GM04504 (cell line): ENCODE results near the gene BNIP5.
"Not testable (repeated sequence)": the region's sequence is repeated elsewhere in the genome, so short reads cannot be mapped to it uniquely, and the experiment has no call there.

Source experiments
- DNase-seq: peaks from one replicate; pipeline ENCODE4 v3.0.0-alpha.2; 2012; ENCODE audit warnings: low read depth

Gene BNIP5

GRCh38 chr6:36367743-36368142 is 31.1 kb upstream of the BNIP5 start:
- no peak for DNase-seq

DNA sequence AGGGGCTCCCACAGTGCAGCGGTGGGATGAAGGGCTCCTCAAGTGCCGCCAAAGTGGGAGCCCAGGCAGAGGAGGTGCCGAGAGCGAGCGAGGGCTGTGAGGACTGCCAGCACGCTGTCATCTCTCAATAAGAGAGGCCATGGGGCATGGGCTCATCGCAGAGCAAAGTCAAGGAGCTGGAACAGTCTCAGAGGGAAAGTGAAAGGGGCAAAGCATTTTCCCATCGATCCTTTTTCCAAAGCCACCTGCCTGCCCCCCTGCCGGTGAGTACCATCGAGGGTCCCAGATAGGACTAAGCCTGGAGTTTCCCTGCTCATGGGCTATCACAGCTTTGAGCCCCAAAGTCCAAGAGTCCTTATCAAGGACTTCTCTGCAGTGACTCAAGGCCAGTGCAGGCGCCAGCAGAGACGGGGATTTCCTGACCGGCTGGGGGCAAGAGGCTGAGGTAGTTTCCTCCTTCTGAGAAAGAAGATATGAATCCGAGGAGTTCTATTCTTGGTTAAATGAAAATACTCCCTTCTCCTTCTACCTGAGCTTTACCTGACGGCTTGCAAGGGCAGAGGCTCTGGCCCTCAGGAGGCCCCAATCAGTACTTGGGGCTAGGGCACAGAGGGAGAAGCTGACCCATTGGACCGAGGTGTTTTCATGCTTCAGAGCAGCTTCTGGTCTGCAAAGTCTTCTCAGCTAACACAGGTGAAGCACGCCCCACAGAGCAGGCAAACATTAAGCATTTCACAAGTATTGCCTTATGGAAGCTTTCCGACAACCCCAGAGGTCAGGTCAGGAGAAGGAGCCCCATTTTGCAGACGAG is 28.2 kb upstream of the BNIP5 start:
- DNase-seq = no peak

- DNase-seq = not testable (repeated sequence)
These were observed 27.5 kb upstream of the BNIP5 start for GRCh38 chr6:36364061-36364635.

DNA sequence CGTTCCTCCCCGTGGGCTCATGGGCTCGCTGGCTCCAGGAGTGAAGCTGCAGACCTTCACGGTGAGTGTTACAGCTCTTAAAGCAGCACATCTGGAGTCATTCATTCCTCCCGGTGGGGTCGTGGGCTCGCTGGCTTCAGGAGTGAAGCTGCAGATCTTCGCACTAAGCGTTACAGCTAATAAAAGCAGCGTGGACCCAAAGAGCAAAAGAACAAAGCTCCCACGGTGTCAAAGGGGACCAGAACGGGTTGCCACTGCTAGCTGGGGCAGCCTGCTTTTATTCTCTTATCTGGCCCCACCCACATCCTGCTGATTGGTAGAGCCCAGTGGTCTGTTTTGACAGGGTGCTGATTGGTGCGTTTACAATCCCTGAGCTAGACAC is 26.7 kb upstream of the BNIP5 start:
- not testable (repeated sequence) for DNase-seq

DNA sequence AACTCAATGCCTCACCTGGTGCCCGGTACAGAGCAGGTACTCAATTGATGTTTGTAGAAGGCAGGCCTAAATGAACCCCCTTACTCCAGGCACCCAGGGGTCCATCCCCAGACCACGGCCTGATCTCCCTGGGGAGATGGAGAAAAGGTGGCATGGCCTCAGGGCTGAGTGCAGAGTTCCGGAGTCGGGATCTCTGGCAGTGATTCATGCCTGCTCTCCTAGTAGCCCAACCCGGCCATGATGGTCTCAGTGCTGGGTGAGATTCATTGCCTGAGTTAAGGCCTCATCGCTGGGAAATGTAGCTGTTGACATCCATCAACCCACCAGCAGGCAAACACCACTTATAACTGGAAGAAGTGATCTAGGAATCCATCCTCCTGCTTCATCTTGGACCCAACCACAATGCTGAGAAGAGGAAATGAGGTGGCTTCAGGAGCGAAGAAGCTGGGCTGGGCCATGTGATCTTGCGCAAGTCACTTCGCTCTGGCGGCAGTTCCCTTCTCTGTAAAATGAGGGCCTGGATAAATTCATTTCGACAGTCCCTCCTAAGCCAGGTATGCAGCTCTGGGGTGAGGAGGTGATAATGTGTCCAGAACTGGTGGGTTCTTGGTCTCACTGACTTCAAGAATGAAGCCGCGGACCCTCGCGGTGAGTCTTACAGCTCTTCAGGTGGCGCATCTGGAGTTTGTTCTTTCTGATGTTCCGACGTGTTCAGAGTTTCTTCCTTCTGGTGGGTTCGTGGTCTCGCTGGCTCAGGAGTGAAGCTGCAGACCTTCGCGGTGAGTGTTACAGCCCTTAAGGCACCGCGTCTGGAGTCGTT is 26.1 kb upstream of the BNIP5 start:
- DNase-seq = no peak

DNA sequence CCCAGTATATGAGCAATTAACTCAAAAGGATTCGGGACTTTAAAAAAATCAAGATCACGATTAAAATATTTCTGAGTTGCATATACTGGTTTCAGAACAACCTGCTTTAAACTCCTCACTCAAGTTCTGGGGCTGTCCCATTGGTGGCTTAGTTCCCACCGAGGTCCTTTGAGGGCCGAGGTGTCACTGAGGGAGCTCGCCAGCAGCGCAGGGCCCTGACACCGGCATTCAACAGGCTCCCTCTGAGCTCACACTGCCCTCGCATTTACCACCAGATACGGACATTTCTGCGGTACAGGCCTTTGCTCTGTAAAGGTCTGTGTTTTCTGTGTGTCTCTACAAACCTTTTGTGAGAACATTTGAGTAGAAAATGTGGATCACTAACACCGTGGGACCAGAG is 24.4 kb upstream of the BNIP5 start:
- DNase-seq = no peak

- DNase-seq = peak; percentile 38
These were observed 23.8 kb upstream of the BNIP5 start for GRCh38 chr6:36360241-36361054.

GRCh38 chr6:36358226-36358915 is 21.7 kb upstream of the BNIP5 start:
- DNase-seq = no peak

DNA sequence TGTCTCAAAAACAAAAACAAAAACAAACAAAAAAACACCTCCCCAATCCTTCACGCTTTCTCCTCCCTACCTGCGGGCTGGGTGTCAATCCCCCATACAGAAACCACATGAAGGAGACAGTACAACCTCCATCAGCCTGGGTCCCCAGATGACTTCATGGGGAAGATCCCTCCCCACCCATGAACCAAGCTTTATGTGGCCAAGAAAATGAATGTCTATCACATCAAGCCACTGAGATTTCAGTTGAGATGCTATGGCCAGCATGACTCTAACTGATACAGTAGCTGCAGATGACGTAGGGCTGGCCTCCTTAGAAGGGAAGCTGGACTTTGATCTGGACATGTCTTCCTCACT is 21.2 kb upstream of the BNIP5 start:
- no peak for DNase-seq

GRCh38 chr6:36355819-36356218 is 19.1 kb upstream of the BNIP5 start:
- no peak for DNase-seq

DNA sequence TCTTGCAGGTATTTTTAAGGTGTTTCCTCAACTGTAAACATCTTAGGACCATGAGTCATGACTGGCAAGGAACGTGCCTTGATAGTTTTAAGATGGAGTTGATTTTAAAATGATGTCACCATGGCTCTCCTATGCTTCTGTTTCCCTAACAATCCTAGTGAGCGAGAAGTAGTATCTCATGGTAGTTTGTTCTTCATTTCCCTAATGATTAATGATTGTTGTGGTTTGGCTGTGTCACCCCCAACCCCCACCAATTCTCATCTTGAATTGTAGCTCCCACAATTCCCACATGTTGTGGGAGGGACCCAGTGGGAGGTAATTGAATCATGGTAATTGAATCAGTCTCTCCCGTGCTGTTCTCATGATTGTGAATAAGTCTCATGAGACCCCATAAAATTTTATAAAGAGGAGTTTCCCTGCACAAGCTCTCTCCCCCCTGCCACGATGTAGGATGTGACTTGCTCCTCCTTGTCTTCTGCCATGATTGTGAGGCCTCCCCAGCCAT is 16.8 kb upstream of the BNIP5 start:
- no peak for DNase-seq

DNA sequence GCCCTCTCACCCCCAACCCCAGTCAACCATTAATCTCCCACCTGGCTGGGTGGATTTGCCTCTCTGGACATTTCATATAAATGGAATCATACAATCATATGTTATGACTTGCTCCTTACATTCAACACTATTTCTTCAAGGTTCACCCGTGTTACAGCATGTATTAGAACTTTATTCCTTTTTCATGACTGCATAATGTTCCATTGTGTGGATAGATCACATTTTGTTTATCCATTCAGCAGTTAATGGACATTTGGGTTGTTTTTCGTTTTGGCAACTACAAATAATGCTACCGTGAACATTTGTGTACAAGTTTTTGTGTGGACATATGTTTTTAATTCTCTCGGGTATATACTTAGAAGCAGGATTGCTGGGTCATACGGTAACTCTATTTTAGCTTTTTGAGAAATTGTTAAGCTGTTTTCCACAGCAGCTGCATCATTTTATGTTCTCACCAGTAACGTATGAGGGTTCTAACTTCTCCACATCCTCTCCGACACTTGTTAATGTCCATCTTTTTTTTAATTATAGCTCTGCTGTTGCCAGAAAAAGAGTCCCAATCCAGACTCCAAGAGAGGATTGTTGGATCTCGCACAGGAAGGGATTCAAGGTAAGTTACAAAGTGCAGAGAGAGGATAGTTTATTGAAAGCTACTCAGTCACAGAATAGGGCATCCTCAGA is 15.9 kb upstream of the BNIP5 start:
- no peak for DNase-seq

- DNase-seq = no peak
These were observed 14.2 kb upstream of the BNIP5 start for GRCh38 chr6:36350681-36351571.

DNA sequence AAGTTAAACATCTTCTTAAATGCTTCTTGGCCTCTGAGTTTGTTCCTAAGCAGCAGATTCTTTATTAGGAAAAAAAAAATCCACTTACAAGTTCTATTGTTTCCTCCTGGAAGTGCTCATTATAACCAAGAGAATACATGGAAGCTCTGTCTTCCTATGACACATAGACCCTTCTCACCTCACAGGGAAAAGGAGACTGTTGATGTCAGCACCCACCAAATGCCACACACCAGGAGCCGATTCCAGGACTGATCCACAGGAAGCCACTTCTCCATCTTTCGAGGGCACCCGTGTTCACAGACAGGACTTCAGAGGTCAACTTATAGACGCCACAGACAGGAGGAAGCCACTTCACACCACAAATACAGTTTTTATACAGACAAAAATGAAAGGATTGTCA is 13.4 kb upstream of the BNIP5 start:
- DNase-seq = no peak

GRCh38 chr6:36349240-36349639 is 12.6 kb upstream of the BNIP5 start:
- DNase-seq = no peak

DNA sequence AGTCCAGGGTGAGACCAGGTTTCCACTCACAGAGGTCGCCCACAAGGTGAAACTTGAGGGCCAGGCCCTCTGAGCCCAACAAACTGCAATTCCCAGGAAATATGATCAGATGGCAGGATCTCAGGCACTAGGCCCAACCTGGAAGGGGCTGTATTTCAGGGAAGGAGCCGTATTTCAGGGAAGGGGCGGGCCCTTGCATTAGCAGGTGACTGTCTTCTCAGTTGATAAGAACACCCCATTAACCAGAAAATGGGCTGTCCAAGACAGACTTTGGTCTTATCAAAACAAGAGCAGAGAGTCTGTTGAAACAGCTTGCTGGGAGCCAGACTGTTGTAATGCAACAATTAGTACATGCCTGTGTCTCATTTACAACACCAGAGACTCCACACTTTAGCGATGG is 10.9 kb upstream of the BNIP5 start:
- DNase-seq = no peak

DNA sequence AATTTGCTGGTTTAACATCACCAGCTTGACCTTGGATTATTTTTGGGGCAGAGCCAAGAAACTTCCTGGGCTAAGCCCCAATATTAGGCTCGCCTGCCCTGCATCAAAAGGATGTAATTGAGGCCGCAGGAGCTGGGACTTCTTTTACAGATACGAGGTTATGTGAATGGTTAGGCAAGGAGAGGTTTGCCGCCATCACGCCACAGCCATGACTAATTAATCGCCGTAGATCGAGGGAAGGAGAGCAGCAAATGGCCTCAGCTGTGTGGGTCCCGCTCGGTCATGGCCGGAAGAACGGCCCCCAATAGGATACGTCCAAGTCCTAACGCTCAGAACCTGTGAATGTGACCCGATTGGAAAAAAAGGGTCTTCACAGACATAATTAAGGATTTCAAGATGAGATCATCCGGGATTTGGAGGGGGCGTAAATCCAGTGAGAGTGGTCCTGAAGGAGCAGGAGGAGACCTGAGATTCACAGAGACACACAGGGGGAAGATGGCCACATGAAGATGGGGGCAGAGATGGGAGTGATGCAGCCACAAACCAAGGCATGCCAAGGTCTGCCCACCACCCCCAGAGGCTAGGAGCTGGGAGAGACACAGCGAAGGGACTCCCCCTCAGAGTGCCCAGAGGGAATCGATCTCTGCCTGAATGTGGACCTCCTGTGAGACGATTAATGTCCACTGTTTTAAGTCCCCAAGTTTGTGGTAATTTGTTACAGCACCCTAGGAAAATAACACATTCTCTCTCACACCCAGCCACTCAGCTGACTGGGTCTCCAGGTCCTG is 10.0 kb upstream of the BNIP5 start:
- no peak for DNase-seq

- DNase-seq = no peak
These were observed 9.2 kb upstream of the BNIP5 start for GRCh38 chr6:36345681-36346466.
